IMR-90 (cell line): ENCODE measurements around the gene MYO1D. TPM values are rescaled to one million over a fixed set of nuclear protein-coding genes. Genes with fewer than 3 reads are reported as not detected.

Experiments used
- ATAC-seq: fragments of 200-7000 bp; cut with Tn5 transposase; 2 replicates; pipeline ENCODE4 v1.9.1; 2020; ENCODE audit warnings: low read depth, mild to moderate bottlenecking, moderate library complexity
- BruUV-seq: library from RNA; stranded (reverse); fragments of 400-500 nt; replicated peaks from 2 replicates; lab custom pipeline; 2021; lab: Mats Ljungman, UMichigan
- CTCF ChIA-PET: fragments of 300-600 bp; formaldehyde crosslinking; extraction: SDS; loops from one replicate; lab custom pipeline; 2021; ENCODE audit warnings: antibody characterized with exemption; lab: Yijun Ruan, JAX
- POLR2A ChIA-PET: fragments of 300-600 bp; sonication (Branson Sonifier 250); formaldehyde crosslinking; loops from one replicate; lab custom pipeline; 2022; ENCODE audit warnings: antibody characterized with exemption; ENCODE audit not compliant: unreplicated experiment; lab: Charles Lee
- DNase-seq: peaks from one replicate; pipeline ENCODE4 v3.0.0; 2013
- H2AFZ ChIP-seq: replicated peaks from 2 replicates; pipeline ENCODE3; 2013; ENCODE audit warnings: low read length, mild to moderate bottlenecking; ENCODE audit not compliant: poor library complexity
- H2AK5ac ChIP-seq: 2 replicates; pipeline ENCODE4 v1.6.1; 2013; ENCODE audit warnings: low read depth, low read length, inconsistent platforms
- H2AK9ac ChIP-seq: replicated peaks from 2 replicates; pipeline ENCODE3; 2013; ENCODE audit warnings: mild to moderate bottlenecking, low read depth, low read length, moderate library complexity; ENCODE audit not compliant: poor library complexity
- H2BK120ac ChIP-seq: 2 replicates; pipeline ENCODE4 v1.6.1; 2013; ENCODE audit warnings: low read depth, low read length, inconsistent platforms
- H2BK15ac ChIP-seq: 3 replicates; pipeline ENCODE4 v1.6.1; 2013; ENCODE audit warnings: low read depth, low read length, inconsistent platforms
- H2BK20ac ChIP-seq: 2 replicates; pipeline ENCODE4 v1.6.1; 2013; ENCODE audit warnings: low read depth, mild to moderate bottlenecking, inconsistent platforms, low read length, moderate library complexity
- H2BK5ac ChIP-seq: 2 replicates; pipeline ENCODE4 v1.6.1; 2013; ENCODE audit warnings: mild to moderate bottlenecking, low read depth, low read length, inconsistent platforms; ENCODE audit not compliant: poor library complexity, severe bottlenecking
- H3K14ac ChIP-seq: replicated peaks from 2 replicates; pipeline ENCODE4 v1.6.1; 2013; ENCODE audit warnings: low read depth, low read length, inconsistent platforms
- H3K18ac ChIP-seq: 2 replicates; pipeline ENCODE4 v1.6.1; 2013; ENCODE audit warnings: low read depth, low read length, control low read depth
- H3K23ac ChIP-seq: 2 replicates; pipeline ENCODE4 v1.6.1; 2013; ENCODE audit warnings: low read depth, low read length, inconsistent platforms
- H3K27ac ChIP-seq: 2 replicates; pipeline ENCODE4 v1.5.1; 2013; ENCODE audit warnings: mild to moderate bottlenecking, control low read depth, low read length; ENCODE audit not compliant: insufficient read depth
- H3K27me3 ChIP-seq: 2 replicates; pipeline ENCODE4 v1.6.1; 2013; ENCODE audit warnings: low read length; ENCODE audit not compliant: control insufficient read depth, insufficient read depth
- H3K36me3 ChIP-seq: 2 replicates; pipeline ENCODE4 v1.6.1; 2013; ENCODE audit warnings: low read length, mixed read lengths; ENCODE audit not compliant: control insufficient read depth, insufficient read depth
- H3K4ac ChIP-seq: 2 replicates; pipeline ENCODE4 v1.6.1; 2013; ENCODE audit warnings: low read depth, low read length, inconsistent platforms
- H3K4me1 ChIP-seq: 2 replicates; pipeline ENCODE4 v1.6.1; 2013; ENCODE audit warnings: low read length, mixed read lengths; ENCODE audit not compliant: control insufficient read depth, insufficient read depth
- H3K4me2 ChIP-seq: 2 replicates; pipeline ENCODE4 v1.6.1; 2013; ENCODE audit warnings: low read depth, mild to moderate bottlenecking, control low read depth, low read length, moderate library complexity
- H3K4me3 ChIP-seq: 2 replicates; pipeline ENCODE4 v1.5.1; 2013; ENCODE audit warnings: low read depth, mild to moderate bottlenecking, control low read depth, low read length, moderate library complexity; ENCODE audit not compliant: insufficient read depth
- H3K56ac ChIP-seq: 2 replicates; pipeline ENCODE4 v1.6.1; 2013; ENCODE audit warnings: low read length, inconsistent platforms; ENCODE audit not compliant: insufficient read depth; ENCODE audit errors: extremely low read depth
- H3K79me1 ChIP-seq, 2 experiments: 2 replicates each; pipeline ENCODE4 v1.6.1; 2013; ENCODE audit warnings: low read length in 2 of 2, inconsistent platforms in 1 of 2, low read depth in 1 of 2
- H3K9ac ChIP-seq: 2 replicates; pipeline ENCODE4 v1.6.1; 2013; ENCODE audit warnings: low read depth, low read length, control low read depth
- H3K9me1 ChIP-seq: 2 replicates; pipeline ENCODE4 v1.6.1; 2013; ENCODE audit warnings: low read length, inconsistent platforms; ENCODE audit not compliant: insufficient read depth
- H3K9me3 ChIP-seq: 2 replicates; pipeline ENCODE4 v1.6.1; 2013; ENCODE audit warnings: low read length; ENCODE audit not compliant: control insufficient read depth, insufficient read depth
- H4K20me1 ChIP-seq: 2 replicates; pipeline ENCODE4 v1.6.1; 2013; ENCODE audit warnings: low read length, inconsistent platforms; ENCODE audit not compliant: insufficient read depth
- H4K5ac ChIP-seq: 2 replicates; pipeline ENCODE4 v1.6.1; 2013; ENCODE audit warnings: mild to moderate bottlenecking, low read depth, low read length, control low read depth
- H4K8ac ChIP-seq, 2 experiments: 2 replicates each; pipeline ENCODE4 v1.6.1; 2013; ENCODE audit warnings: low read depth in 2 of 2, low read length in 2 of 2, control low read depth in 1 of 2, inconsistent platforms in 1 of 2
- H4K91ac ChIP-seq: 2 replicates; pipeline ENCODE4 v1.6.1; 2013; ENCODE audit warnings: low read depth, low read length, inconsistent platforms; ENCODE audit not compliant: insufficient read depth
- BHLHE40 ChIP-seq: fragments of 150-350 bp; IDR thresholded peaks from 2 replicates; pipeline ENCODE4 v1.6.1; 2016; ENCODE audit warnings: mild to moderate bottlenecking, low read depth, low read length
- CEBPB ChIP-seq: IDR thresholded peaks from 2 replicates; pipeline ENCODE4 v1.6.1; 2012; ENCODE audit warnings: low read depth, low read length, improper control_type of control experiment
- CHD1 ChIP-seq: IDR thresholded peaks from 2 replicates; pipeline ENCODE4 v1.6.1; 2012; ENCODE audit warnings: low read depth, low read length, improper control_type of control experiment
- FOS ChIP-seq: fragments of 150-350 bp; IDR thresholded peaks from 2 replicates; pipeline ENCODE4 v1.6.1; 2016; ENCODE audit warnings: low read depth, low read length
- MAFK ChIP-seq: IDR thresholded peaks from 2 replicates; pipeline ENCODE4 v1.6.1; 2012; ENCODE audit warnings: low read depth, low read length, improper control_type of control experiment
- MAZ ChIP-seq: IDR thresholded peaks from 2 replicates; pipeline ENCODE4 v1.6.1; 2012; ENCODE audit warnings: low read depth, mild to moderate bottlenecking, low read length, improper control_type of control experiment, moderate library complexity, borderline replicate concordance
- MXI1 ChIP-seq: IDR thresholded peaks from 2 replicates; pipeline ENCODE4 v1.6.1; 2012; ENCODE audit warnings: low read depth, mild to moderate bottlenecking, low read length, moderate library complexity, borderline replicate concordance
- NFE2L2 ChIP-seq: fragments of 150-350 bp; IDR thresholded peaks from 2 replicates; pipeline ENCODE4 v1.6.1; 2016; ENCODE audit warnings: low read depth, mild to moderate bottlenecking, low read length
- POLR2A ChIP-seq: IDR thresholded peaks from 2 replicates; pipeline ENCODE4 v1.6.1; 2012; ENCODE audit warnings: mild to moderate bottlenecking, low read depth, low read length
- RAD21 ChIP-seq: IDR thresholded peaks from 2 replicates; pipeline ENCODE4 v1.6.1; 2012; ENCODE audit warnings: low read length, improper control_type of control experiment
- RCOR1 ChIP-seq: IDR thresholded peaks from 2 replicates; pipeline ENCODE4 v1.6.1; 2012; ENCODE audit warnings: mild to moderate bottlenecking, low read length, improper control_type of control experiment; ENCODE audit not compliant: insufficient replicate concordance
- RFX5 ChIP-seq: IDR thresholded peaks from 2 replicates; pipeline ENCODE4 v1.8.0; 2012; ENCODE audit warnings: low read depth, mild to moderate bottlenecking, low read length, moderate library complexity
- SMC3 ChIP-seq: fragments of 150-350 bp; IDR thresholded peaks from 2 replicates; pipeline ENCODE4 v1.6.1; 2016; ENCODE audit warnings: low read depth, mild to moderate bottlenecking, antibody characterized with exemption, low read length, moderate library complexity
- WGBS, 2 experiments: methylation state at CpG; one replicate each; pipeline versions ENCODE4 v1.1.5 to v1.1.7; 2013; ENCODE audit warnings: missing lambda C conversion rate in 2 of 2; ENCODE audit not compliant: insufficient read length in 1 of 2; ENCODE audit errors: extremely low coverage in 2 of 2; 5-methylcytosine and 5-hydroxymethylcytosine counted together
- dilution Hi-C: fragments of 300-500 bp; cut with HindIII; formaldehyde crosslinking; loops from one replicate; pipeline ENCODE4 v1.14.3; 2018; ENCODE audit warnings: low sequenced_read_pairs; ENCODE audit not compliant: unreplicated experiment
- in situ Hi-C: fragments of 300-500 bp; cut with MboI; formaldehyde crosslinking; loops from 3 replicates; pipeline ENCODE4 v1.14.3; 2019; ENCODE audit warnings: low sequenced_read_pairs, inconsistent platforms, mixed read lengths
- intact Hi-C: fragments of 100-400 bp; cut with micrococcal nuclease; formaldehyde crosslinking; loops from 2 replicates; pipeline ENCODE4 v1.10.0; 2022
- polyA plus RNA-seq, 3 experiments: library from polyadenylated mRNA; depleted of rRNA; stranded (reverse); fragments of >200 nt; gene quantifications; 2 replicates each; pipeline ENCODE4 v1.2.3, GENCODE V29; 2012; ENCODE audit warnings: low replicate concordance in 1 of 3
- total RNA-seq: library from RNA; depleted of rRNA; stranded (reverse); fragments of >200 nt; gene quantifications from 2 replicates; pipeline ENCODE4 v1.2.3, GENCODE V29; 2012
- TF ChIP-seq, protein P1 (sequence below): fragments of 150-350 bp; IDR thresholded peaks from 2 replicates; pipeline ENCODE4 v1.6.1; 2016; ENCODE audit warnings: low read depth, mild to moderate bottlenecking, low read length, moderate library complexity, borderline replicate concordance
- TF ChIP-seq, protein P2 (sequence below): conservative IDR thresholded peaks from 2 replicates; pipeline ENCODE4 v1.5.1; 2012; ENCODE audit warnings: mild to moderate bottlenecking, low read depth, low read length, improper control_type of control experiment
- TF ChIP-seq, protein P3 (sequence below): fragments of 150-350 bp; IDR thresholded peaks from 2 replicates; pipeline ENCODE4 v1.6.1; 2017; ENCODE audit warnings: mild to moderate bottlenecking, antibody characterized with exemption, low read length, low read depth

MYO1D gene
- total and polyA plus RNA-seq, 2 of the 4 experiments (the other 2 are of a cell fraction) = 0.63 to 0.90 TPM

DNA sequence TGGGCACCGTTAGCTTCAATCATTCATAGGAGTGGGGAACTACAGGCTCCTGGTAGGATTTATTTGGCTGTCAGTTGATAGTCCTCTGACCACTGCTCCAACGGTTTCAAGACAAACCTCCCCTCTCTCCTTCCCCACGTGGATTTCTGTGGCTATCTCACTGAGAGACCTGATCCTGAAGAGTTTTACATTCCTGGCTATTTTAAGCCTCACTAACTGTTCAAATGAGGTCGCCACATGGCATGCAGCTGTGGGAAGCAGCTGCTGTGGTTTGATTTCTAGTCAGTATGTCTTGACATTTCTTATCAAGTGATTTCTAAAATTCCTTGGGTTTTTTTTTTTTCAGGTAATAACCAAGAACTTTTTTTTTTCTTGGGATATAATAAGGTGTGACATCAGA is 351.8 kb downstream of the MYO1D start:
- Histone ChIP-seq H2AFZ (no peak overlapping the region), H3K36me3 (no peaks in the 10 kb centered on the region), H2BK5ac (no peak overlapping the region), H4K91ac (no peak overlapping the region), H4K8ac (no peak overlapping the region), H2BK20ac (no peak overlapping the region; the same call in 1 of the 2 replicates), H3K4ac (no peak overlapping the region), H3K9me1 (no peaks in the 10 kb centered on the region), H4K20me1 (no peaks in the 10 kb centered on the region), H3K4me2 (no peak overlapping the region), H3K18ac (no peak overlapping the region), H3K23ac (no peak overlapping the region), H3K9ac (no peak overlapping the region), H3K14ac (no peak overlapping the region), H3K4me1 (no peaks in the 10 kb centered on the region; the same call in 1 of the 2 replicates), H3K79me1 (no peaks in the 10 kb centered on the region), H4K5ac (no peak overlapping the region), H2AK5ac (no peak overlapping the region), H2BK15ac (no peak overlapping the region), H2BK120ac (no peak overlapping the region), H3K56ac (no peak overlapping the region), H2AK9ac (no peak overlapping the region), H3K9me3 (no peaks in the 10 kb centered on the region), H3K4me3 (no peak overlapping the region), H3K27me3 (peaks cover 9% of the 10 kb centered on the region), H3K27ac (no peak overlapping the region)
- POLR2A ChIA-PET = no interaction called here
- ATAC-seq = no peak
- no TSS peak for BruUV-seq
- no peak for TF ChIP-seq BHLHE40
- no peak for TF ChIP-seq MAZ
- no peak for TF ChIP-seq CEBPB
- no peak for TF ChIP-seq SMC3
- TF ChIP-seq NFE2L2 = no peak
- no peak for TF ChIP-seq POLR2A
- TF ChIP-seq RCOR1 = no peak
- TF ChIP-seq FOS = no peak
- TF ChIP-seq MXI1 = no peak
- TF ChIP-seq MAFK = no peak
- TF ChIP-seq RAD21 = no peak
- TF ChIP-seq, protein P1, sequence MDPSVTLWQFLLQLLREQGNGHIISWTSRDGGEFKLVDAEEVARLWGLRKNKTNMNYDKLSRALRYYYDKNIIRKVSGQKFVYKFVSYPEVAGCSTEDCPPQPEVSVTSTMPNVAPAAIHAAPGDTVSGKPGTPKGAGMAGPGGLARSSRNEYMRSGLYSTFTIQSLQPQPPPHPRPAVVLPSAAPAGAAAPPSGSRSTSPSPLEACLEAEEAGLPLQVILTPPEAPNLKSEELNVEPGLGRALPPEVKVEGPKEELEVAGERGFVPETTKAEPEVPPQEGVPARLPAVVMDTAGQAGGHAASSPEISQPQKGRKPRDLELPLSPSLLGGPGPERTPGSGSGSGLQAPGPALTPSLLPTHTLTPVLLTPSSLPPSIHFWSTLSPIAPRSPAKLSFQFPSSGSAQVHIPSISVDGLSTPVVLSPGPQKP = no peak
- TF ChIP-seq CHD1 = no peak
- TF ChIP-seq RFX5 = no peak
- TF ChIP-seq, protein P2, sequence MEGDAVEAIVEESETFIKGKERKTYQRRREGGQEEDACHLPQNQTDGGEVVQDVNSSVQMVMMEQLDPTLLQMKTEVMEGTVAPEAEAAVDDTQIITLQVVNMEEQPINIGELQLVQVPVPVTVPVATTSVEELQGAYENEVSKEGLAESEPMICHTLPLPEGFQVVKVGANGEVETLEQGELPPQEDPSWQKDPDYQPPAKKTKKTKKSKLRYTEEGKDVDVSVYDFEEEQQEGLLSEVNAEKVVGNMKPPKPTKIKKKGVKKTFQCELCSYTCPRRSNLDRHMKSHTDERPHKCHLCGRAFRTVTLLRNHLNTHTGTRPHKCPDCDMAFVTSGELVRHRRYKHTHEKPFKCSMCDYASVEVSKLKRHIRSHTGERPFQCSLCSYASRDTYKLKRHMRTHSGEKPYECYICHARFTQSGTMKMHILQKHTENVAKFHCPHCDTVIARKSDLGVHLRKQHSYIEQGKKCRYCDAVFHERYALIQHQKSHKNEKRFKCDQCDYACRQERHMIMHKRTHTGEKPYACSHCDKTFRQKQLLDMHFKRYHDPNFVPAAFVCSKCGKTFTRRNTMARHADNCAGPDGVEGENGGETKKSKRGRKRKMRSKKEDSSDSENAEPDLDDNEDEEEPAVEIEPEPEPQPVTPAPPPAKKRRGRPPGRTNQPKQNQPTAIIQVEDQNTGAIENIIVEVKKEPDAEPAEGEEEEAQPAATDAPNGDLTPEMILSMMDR = no peak
- TF ChIP-seq, protein P3, sequence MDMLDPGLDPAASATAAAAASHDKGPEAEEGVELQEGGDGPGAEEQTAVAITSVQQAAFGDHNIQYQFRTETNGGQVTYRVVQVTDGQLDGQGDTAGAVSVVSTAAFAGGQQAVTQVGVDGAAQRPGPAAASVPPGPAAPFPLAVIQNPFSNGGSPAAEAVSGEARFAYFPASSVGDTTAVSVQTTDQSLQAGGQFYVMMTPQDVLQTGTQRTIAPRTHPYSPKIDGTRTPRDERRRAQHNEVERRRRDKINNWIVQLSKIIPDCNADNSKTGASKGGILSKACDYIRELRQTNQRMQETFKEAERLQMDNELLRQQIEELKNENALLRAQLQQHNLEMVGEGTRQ = no peak
- no CpG with 5 or more reads among the region's 4 CpGs for WGBS, 2 experiments
- peak; percentile 57 for DNase-seq
- dilution Hi-C loops (no loop called here), intact Hi-C loops (no loop called here), in situ Hi-C loops (no loop called here)
- CTCF ChIA-PET = interaction anchor here (0.6 kb wide), 1 partner anchor 30 kb away, joined by 3 read pairs; no protein-coding TSS in a partner anchor
